ENCODE data around the gene KLF1.
"Not testable (repeated sequence)": the region's sequence is repeated elsewhere in the genome, so short reads cannot be mapped to it uniquely, and the experiment has no call there.

KLF1 gene

GRCh38 chr19:12930002-12930645, 43.1 kb upstream of the KLF1 start:
- no peak for DNase-seq (ENCODE audit: low read depth)
- TF ChIP-seq CTCF (IDR thresholded peaks at IDR 0.05; ENCODE audit: control insufficient read depth, insufficient read depth, low read depth, low read length, missing control alignments) = no peak
- H3K4me3 ChIP-seq (ENCODE audit: control insufficient read depth, low read depth, low read length) = no peak overlapping the region

DNA sequence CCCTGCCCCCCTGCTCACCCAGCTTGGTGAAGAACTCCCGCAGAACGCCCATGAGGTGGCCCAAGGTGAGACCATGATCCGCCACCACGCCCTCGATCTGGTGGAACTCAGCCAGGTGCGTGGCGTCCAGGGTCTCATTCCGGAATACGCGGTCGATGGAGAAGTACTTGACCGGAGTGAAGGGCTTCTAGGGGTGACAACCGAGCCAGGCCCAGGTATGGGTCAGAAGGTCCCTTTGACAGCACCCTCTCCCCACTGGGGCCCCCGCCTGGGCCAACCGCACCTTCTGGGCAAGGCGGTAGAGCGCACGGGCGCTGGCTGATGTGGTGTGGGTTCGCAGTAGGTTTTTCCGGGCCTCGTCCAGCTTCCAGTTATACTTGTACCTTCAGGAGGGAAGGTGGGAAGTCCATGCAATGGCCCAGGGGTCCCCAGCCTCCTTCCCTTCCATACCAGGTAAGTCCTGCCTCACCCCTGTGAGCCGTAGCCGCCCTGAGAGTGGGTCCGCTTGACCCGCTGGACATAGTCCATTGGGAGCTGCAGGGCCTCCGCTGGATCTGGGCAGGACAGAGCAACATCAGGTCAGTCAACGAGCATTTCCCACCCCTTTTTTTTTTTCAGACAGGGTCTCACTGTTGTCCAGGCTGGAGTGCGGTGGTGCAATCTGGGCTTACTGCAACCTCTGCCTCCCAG, 37.8 kb upstream of the KLF1 start:
- no peak for DNase-seq (ENCODE audit: low read depth)
- H3K4me3 ChIP-seq (ENCODE audit: control insufficient read depth, low read depth, low read length) = no peak overlapping the region
- no peak for TF ChIP-seq CTCF (IDR thresholded peaks at IDR 0.05; ENCODE audit: control insufficient read depth, insufficient read depth, low read depth, low read length, missing control alignments)

GRCh38 chr19:12922959-12923358, 36.0 kb upstream of the KLF1 start:
- H3K4me3 ChIP-seq (ENCODE audit: control insufficient read depth, low read depth, low read length) = no peak overlapping the region
- DNase-seq (ENCODE audit: low read depth) = no peak
- TF ChIP-seq CTCF (IDR thresholded peaks at IDR 0.05; ENCODE audit: control insufficient read depth, insufficient read depth, low read depth, low read length, missing control alignments) = no peak

- TF ChIP-seq CTCF (IDR thresholded peaks at IDR 0.05; ENCODE audit: control insufficient read depth, insufficient read depth, low read depth, low read length, missing control alignments) = no peak
- no peak for DNase-seq (ENCODE audit: low read depth)
- H3K4me3 ChIP-seq (ENCODE audit: control insufficient read depth, low read depth, low read length) = no peak overlapping the region
These were observed 34.0 kb upstream of the KLF1 start for GRCh38 chr19:12921047-12921446.

GRCh38 chr19:12918253-12918652, 31.3 kb upstream of the KLF1 start:
- TF ChIP-seq CTCF (IDR thresholded peaks at IDR 0.05; ENCODE audit: control insufficient read depth, insufficient read depth, low read depth, low read length, missing control alignments) = no peak
- no peak overlapping the region for H3K4me3 ChIP-seq (ENCODE audit: control insufficient read depth, low read depth, low read length)
- no peak for DNase-seq (ENCODE audit: low read depth)

DNA sequence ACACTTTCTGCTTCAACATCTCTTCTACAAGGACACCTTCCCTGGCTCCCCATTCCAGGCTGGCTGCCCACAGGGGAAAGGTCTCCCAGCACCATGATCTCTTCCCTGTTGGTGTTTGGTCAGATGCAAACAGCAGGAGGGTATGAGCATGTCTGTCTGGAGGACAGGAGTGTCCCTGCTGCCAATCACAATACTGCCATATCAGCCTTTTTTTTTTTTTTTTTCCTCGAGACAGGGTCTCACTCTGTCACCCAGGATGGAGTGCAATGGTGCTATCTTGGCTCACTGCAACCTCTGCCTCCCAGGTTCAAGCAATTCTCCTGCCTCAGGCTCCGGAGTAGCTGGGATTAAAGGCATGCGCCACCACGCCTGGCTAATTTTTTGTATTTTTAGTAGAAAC, 28.9 kb upstream of the KLF1 start:
- not testable (repeated sequence) for DNase-seq (ENCODE audit: low read depth); H3K4me3 ChIP-seq (ENCODE audit: control insufficient read depth, low read depth, low read length)

DNA sequence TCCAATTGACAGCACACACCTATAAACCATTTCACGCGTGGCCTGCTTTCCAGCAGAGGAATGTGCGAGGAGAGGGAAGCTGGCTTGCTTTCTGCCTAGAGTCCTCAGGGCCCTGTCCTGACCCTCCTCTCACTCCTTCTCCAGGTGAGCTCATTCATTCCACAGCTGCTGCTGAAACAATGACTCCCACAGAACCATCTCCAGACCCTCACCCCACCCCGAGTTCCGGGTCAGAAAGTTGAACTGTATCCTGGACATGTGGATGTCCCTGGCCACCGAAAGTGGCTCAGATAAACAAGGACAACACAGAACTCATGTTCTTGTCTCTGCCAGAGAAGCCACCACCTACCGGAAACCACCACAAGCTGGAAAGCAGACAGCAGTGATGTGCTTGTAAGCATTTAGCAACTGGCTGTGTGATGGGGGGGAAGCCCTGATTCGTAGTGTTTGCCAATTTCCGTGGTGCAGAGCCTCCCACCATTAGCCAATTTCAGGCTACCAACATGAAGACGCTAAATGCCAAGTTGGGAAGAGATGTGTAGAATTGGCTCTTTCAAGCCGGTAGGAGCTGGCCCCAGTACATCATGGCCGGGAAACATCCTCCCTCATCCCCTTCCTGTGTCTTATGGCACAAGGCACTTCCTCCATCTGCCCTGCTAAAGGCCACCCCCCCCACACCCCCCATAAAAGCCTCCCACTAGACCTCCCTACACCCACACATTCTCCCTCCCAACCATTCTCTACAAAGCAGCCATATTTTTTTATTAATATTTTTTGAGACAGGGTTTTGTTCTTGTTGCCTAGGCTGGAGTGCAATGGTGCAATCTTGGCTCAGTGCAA, 27.1 kb upstream of the KLF1 start:
- TF ChIP-seq CTCF (IDR thresholded peaks at IDR 0.05; ENCODE audit: control insufficient read depth, insufficient read depth, low read depth, low read length, missing control alignments) = no peak
- H3K4me3 ChIP-seq (ENCODE audit: control insufficient read depth, low read depth, low read length) = no peak overlapping the region
- no peak for DNase-seq (ENCODE audit: low read depth)

Measured in AG09309 (cell line).